Amniotic stem cell (primary cell): ENCODE data around the gene C17orf113.
"Not testable (repeated sequence)": the region's sequence is repeated elsewhere in the genome, so short reads cannot be mapped to it uniquely, and the experiment has no call there.

Experiments
- DNase-seq: peaks from one replicate; lab custom pipeline; 2025; lab: John Stamatoyannopoulos, UW

The C17orf113 gene

GRCh38 chr17:42042598-42043319 lies 7.6 kb downstream of the C17orf113 start:
- DNase-seq, result no peak

DNA sequence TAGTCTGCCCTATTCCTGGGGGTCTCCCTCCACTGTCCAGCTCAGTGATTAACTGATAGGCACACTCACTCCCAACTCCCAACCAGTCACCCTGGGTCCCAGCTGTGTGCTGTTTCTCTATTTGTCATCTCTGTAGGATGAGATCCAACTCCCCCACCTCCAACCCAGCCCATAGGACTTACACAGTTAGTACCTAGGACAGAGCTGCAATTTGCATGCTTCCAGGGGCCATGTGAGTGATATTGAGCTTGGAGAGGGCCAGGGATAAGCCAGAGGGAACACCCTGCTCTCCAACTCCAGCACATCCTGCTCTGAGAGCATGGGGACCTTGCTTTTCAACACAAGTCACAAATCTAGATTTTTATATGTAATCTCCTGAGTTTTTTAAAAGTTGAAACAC lies 8.8 kb downstream of the C17orf113 start:
- no peak for DNase-seq

- no peak for DNase-seq
These were observed 9.6 kb downstream of the C17orf113 start for GRCh38 chr17:42040818-42041217.

GRCh38 chr17:42039794-42040763 lies 10.3 kb downstream of the C17orf113 start:
- DNase-seq, result no peak

- no peak for DNase-seq
These were observed 12.0 kb downstream of the C17orf113 start for GRCh38 chr17:42038221-42038973.

DNA sequence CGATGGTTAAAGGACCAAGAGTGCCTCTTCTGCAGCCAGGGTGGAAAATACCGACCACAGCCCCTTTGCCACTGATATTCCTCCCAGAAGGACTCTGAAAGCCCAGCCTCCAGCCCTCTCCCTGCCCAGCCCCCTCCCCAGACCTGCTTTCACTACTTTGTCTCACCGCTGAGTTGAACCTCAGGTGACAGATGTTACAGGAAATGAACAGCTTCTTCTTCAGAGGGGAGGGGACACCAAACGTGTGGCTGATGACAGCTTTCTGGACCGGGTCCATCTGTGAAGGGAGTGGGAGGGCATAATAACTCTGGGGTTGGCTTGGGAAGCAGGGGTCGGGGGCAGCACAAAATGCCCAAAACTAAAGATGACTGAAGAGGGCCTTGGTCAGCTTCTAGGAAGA lies 16.3 kb downstream of the C17orf113 start:
- DNase-seq, result no peak

- DNase-seq, result no peak
These were observed 18.8 kb downstream of the C17orf113 start for GRCh38 chr17:42031584-42031983.

DNA sequence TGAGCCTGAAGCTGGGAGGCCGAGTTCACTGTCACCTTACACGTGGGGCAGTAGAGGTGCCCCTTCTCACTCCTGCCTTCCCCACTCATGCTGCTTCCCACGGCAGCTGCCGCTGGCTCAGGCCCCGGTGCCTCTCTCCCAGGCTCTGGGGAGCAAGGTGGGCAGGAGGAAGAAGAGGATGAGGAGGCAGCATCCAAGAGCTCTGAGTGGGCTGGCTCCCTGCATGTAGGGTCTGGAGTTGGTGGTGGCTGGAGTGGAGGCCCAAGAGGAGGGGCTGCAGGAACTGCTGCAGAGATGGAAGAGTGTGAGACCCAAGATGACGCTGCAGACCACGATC lies 21.6 kb downstream of the C17orf113 start:
- no peak for DNase-seq

- DNase-seq, result no peak
These were observed 22.2 kb downstream of the C17orf113 start for GRCh38 chr17:42027961-42028790.

GRCh38 chr17:42027590-42027889 lies 22.9 kb downstream of the C17orf113 start:
- DNase-seq, result no peak

DNA sequence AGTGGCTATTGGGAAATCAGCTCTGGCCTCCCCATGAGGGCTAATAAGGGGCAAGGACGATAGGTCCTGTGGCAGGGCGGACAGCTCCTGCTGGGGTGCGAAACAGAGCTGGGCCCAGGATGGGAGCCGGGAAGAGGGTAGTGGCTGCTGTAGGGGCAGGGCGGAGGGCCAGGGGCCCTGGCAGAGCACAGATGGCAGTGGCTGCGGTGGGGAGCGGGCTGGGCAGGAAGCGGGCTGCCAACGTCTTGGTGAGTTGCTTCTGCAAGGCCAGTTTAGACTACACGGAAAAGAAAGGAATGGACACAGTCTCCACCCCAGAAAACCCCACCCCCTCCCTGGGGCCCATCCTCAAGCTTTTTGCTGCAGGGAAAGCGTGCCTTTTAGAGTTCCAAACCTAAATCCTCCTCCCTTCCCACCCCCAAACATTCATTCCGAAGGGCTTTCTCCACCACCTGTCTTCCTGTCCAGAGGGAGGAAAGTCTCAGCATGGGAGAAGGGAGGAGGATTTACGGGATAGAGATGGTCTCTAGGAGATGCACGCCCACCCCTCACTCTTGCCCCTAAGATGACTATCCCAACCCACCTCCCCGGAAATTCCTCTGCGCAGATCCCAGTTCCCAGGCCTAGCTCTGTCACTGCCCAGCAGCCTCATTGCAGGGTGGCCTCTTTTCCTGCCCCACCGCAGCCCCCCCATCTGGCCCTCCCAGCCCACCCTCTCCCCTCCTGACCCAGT lies 23.4 kb downstream of the C17orf113 start:
- no peak for DNase-seq

DNA sequence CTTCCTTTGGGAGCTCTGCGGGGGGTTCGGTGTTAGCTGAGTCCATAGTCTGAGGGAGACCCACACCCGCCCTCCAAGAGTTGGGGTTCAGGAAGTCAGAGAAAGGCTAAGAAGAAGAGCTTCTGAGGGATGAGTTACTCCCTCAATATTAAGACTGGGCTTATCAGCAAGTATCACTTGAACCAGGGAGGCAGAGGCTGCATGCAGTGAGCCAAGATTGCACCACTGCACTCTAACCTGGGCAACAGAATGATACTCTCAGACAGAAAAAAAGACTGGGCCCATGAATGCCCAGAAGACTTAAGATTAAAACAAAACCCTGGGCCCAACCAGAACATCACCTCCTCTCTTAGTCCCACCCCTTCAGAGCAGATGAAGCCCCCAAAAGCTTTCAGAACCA lies 24.5 kb downstream of the C17orf113 start:
- DNase-seq, result no peak

GRCh38 chr17:42025191-42025579 lies 25.2 kb downstream of the C17orf113 start:
- DNase-seq, result no peak

DNA sequence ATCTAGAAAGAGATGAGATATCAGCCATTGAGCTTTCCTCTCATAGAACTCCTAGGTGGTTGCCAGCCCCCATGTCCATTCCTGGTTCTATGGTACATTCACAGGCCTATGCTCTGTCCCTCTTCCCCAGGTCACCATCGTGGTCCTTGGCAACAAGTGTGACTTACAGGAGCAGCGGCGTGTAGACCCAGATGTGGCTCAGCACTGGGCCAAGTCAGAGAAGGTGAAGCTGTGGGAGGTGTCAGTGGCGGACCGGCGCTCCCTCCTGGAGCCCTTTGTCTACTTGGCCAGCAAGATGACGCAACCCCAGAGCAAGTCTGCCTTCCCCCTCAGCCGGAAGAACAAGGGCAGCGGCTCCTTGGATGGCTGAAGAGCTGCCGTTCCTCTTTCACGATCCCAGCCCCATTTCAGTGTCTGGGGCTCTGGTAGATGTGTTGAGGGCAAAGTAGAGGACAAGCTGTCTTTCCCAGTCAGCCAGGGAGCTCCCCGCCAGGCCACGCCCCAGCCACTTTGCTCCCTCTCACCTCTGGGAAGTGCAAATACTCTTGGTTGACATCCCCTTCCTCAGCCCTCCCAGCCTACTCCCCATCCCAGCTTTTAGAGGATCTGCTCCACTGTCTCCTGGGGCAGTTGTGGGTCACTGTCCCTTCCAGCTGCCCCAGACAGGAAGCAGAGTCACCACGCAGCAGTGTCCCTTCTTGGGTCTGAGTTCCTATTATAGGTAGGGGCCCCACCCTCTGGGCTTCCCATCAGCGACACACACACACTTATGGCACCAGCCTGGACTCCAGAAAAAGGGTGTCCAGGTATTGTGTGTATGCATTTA lies 26.7 kb downstream of the C17orf113 start:
- no peak for DNase-seq

DNA sequence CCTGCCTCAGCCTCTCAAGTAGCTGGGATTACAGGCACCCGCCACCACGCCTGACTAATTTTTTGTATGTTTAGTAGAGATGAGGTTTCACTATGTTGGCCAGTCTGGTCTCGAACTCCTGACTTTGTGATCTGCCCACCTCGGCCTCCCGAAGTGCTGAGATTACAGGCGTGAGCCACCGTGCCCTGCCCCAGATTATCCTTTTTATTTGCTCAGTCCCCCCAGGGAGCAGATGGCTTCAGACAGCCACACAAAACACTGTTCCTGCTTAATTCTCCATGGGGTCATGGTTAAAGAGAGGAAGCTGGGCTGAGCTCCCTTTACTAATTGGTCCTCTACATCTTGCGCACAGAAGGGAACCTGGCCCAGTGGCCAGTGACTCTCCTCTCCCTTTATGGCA lies 29.6 kb downstream of the C17orf113 start:
- not testable (repeated sequence) for DNase-seq

- peak; percentile 80 for DNase-seq
These were observed 30.6 kb downstream of the C17orf113 start, which contains the start of gene NKIRAS2 for GRCh38 chr17:42019509-42020404. NKIRAS2 (plus strand) TSS chr17:42020090; CDS start chr17:42021578, 1,488 bp downstream.

- no peak for DNase-seq
These were observed 31.4 kb downstream of the C17orf113 start for GRCh38 chr17:42018988-42019387.

- DNase-seq, result no peak
These were observed 32.1 kb downstream of the C17orf113 start for GRCh38 chr17:42018339-42018738.

- no peak for DNase-seq
These were observed 32.6 kb downstream of the C17orf113 start for GRCh38 chr17:42017866-42018200.
